ENCODE data around the gene C1orf35. TPM values are rescaled to one million over a fixed set of nuclear protein-coding genes. Genes with fewer than 3 reads are reported as not detected.

C1orf35 gene
- total and polyA plus RNA-seq, 9 of the 15 experiments (the other 6 are each of a cell fraction or from before 2014, with no cell fraction given) = 3.2 to 48.7 (median 12.5) TPM

- BruUV-seq (replicated peaks) = no TSS peak
- peaks cover 5% of the 10 kb centered on the region; the same call in 1 of the 2 replicates for H3K9me3 ChIP-seq (replicated peaks; ENCODE audit: control insufficient read depth, insufficient read depth, low read depth, low read length)
- H3K36me3 ChIP-seq (ENCODE audit: control insufficient read depth, insufficient read depth, low read length) = peaks cover 41% of the 10 kb centered on the region; the same call in 2 of the 3 replicates
- in situ Hi-C loops (cut with MboI) (no loop called here), intact Hi-C loops (cut with micrococcal nuclease) (no loop called here)
- peak in 1 of 4 experiments; percentile 9 for DNase-seq (ENCODE audit: extremely low read depth in 1 of 4, low spot score in 3 of 4)
- H3K4me3 ChIP-seq = no peak overlapping the region
- peak; percentile 22; the same call in 1 of the 2 replicates for TF ChIP-seq TFAP4 (CRISPR knock-in tag; IDR thresholded peaks at IDR 0.05; ENCODE audit: borderline replicate concordance)
- TF ChIP-seq POLR2A (conservative IDR thresholded peaks at IDR 0.05) = peak; percentile 54; the same call in 1 of the 2 replicates
- peak; percentile 55 for TF ChIP-seq POLR2G (IDR thresholded peaks at IDR 0.05; ENCODE audit: low read depth, low read length)
- TF ChIP-seq E2F5 (CRISPR knock-in tag; IDR thresholded peaks at IDR 0.05) = 0 out of 2 replicates have a peak, but pooled peaks have one; percentile 28
- TF ChIP-seq POLR2AphosphoS2 (IDR thresholded peaks at IDR 0.05; ENCODE audit: low read length) = 0 out of 2 replicates have a peak, but pooled peaks have one; percentile 28
- no peak for TF ChIP-seq CREB5 (CRISPR knock-in tag; IDR thresholded peaks at IDR 0.05)
- peak; percentile 16; the same call in 1 of the 2 replicates for TF ChIP-seq VEZF1 (CRISPR knock-in tag; IDR thresholded peaks at IDR 0.05)
- TF ChIP-seq NR4A1 (CRISPR knock-in tag; IDR thresholded peaks at IDR 0.05) = no peak
- TF ChIP-seq NR4A1 (tag; IDR thresholded peaks at IDR 0.05) = no peak
- no peak for TF ChIP-seq TCF7 (IDR thresholded peaks at IDR 0.05; ENCODE audit: borderline replicate concordance)
- TF ChIP-seq RBFOX2 (IDR thresholded peaks at IDR 0.05; ENCODE audit: low read depth, low read length) = peak; percentile 60; the same call in 1 of the 2 replicates
- TF ChIP-seq RBM22 (IDR thresholded peaks at IDR 0.05; ENCODE audit: low read depth, low read length, poor library complexity, severe bottlenecking) = peak; percentile 57
- H3K4me2 ChIP-seq (ENCODE audit: insufficient read depth, low read length) = no peak overlapping the region
- POLR2A ChIA-PET = interaction anchor here (0.6 to 2.1 kb wide), 5 partner anchors 14 to 78 kb away, joined by 3 to 13 read pairs (median 3); partner anchors contain the start of gene ARF1
- H3K79me2 ChIP-seq (ENCODE audit: control insufficient read depth, insufficient read depth, low read length) = peaks cover 58% of the 10 kb centered on the region
- WGBS (ENCODE audit: insufficient coverage, low coverage, missing lambda C conversion rate) = 82% methylated on average over 9 of the region's 9 CpGs
- H3K27me3 ChIP-seq (ENCODE audit: control insufficient read depth in 2 of 2, insufficient read depth in 2 of 2, low read length in 2 of 2) = no peaks in the 10 kb centered on the region
- no peak overlapping the region for H3K27ac ChIP-seq (ENCODE audit: extremely low read depth, low read depth, low read length)
- 0 out of 4 replicates have a peak overlapping the region, but pooled peaks of 1 of the 2 experiments have one; percentile 19 for H3K9ac ChIP-seq (ENCODE audit: insufficient read depth in 1 of 2, low read depth in 2 of 2, low read length in 2 of 2)
- peaks cover 26 to 77% of the 10 kb centered on the region in 2 experiments for H3K4me1 ChIP-seq (replicated peaks in 1 of 2; ENCODE audit: control insufficient read depth in 2 of 2, insufficient read depth in 2 of 2, low read length in 2 of 2)
- CTCF ChIA-PET (ENCODE audit: low intra/inter-chr PET ratio) = no interaction called here
- H3K9me1 ChIP-seq (ENCODE audit: control insufficient read depth, insufficient read depth, low read length) = no peaks in the 10 kb centered on the region
- no peak overlapping the region for H2AFZ ChIP-seq (ENCODE audit: low read depth, low read length)
- ATAC-seq = no peak
- FAIRE-seq = no peak
- 0 out of 2 replicates have a peak, but pooled peaks cover 8% of the 10 kb centered on the region for H4K20me1 ChIP-seq (replicated peaks; ENCODE audit: control insufficient read depth, insufficient read depth, low read length)
Observed at GRCh38 chr1:228105270-228105995, 2.3 kb upstream of the C1orf35 start.
